ENCODE data around the gene SFXN2. TPM values are rescaled to one million over a fixed set of nuclear protein-coding genes. Genes with fewer than 3 reads are reported as not detected.

SFXN2 gene
- total RNA-seq, 4 donors from 2014 or later: 1.2 to 16.9 (median 8.5) TPM

- intact Hi-C loops (cut with DNase I; ENCODE audit: low total_unique reads): no loop called here
- TF ChIP-seq CTCF (IDR thresholded peaks at IDR 0.05) (no peak), POLR2A (IDR thresholded peaks at IDR 0.05) (no peak)
- no peak overlapping the region for H3K4me3 ChIP-seq
Observed at GRCh38 chr10:102720337-102720736, 5.9 kb downstream of the SFXN2 start.

GRCh38 chr10:102720775-102721301 is 6.4 kb downstream of the SFXN2 start:
- Histone ChIP-seq H3K9me3 (no peaks in the 10 kb centered on the region), H3K27ac (no peak overlapping the region), H3K4me1 (no peaks in the 10 kb centered on the region), H3K36me3 (no peaks in the 10 kb centered on the region), H3K4me3 (no peak overlapping the region), H3K27me3 (no peaks in the 10 kb centered on the region)
- DNase-seq: no peak
- TF ChIP-seq CTCF (IDR thresholded peaks at IDR 0.05) (no peak), POLR2A (IDR thresholded peaks at IDR 0.05) (no peak)
- intact Hi-C loops (cut with DNase I; ENCODE audit: low total_unique reads): no loop called here

More at GRCh38 chr10:102720337-102720736, 5.9 kb downstream of the SFXN2 start:
- Histone ChIP-seq H3K4me1 (peaks cover 0 to under 1% of the 10 kb centered on the region in 2 donors), H3K36me3 (no peaks in the 10 kb centered on the region), H3K27ac (no peak overlapping the region), H3K27me3 (no peaks in the 10 kb centered on the region), H3K9me3 (no peaks in the 10 kb centered on the region)
- DNase-seq: no peak

- H3K27ac ChIP-seq: no peak overlapping the region
- H3K4me1 ChIP-seq: no peaks in the 10 kb centered on the region
- intact Hi-C loops (cut with DNase I; ENCODE audit: low total_unique reads): no loop called here
- no peaks in the 10 kb centered on the region for H3K27me3 ChIP-seq
- TF ChIP-seq POLR2A (IDR thresholded peaks at IDR 0.05) (no peak), CTCF (IDR thresholded peaks at IDR 0.05) (no peak)
- H3K9me3 ChIP-seq: no peaks in the 10 kb centered on the region
- no peaks in the 10 kb centered on the region for H3K36me3 ChIP-seq
- no peak for DNase-seq
- no peak overlapping the region for H3K4me3 ChIP-seq
Observed at GRCh38 chr10:102721954-102722353, 7.5 kb downstream of the SFXN2 start.

- Histone ChIP-seq H3K36me3 (no peaks in the 10 kb centered on the region), H3K4me3 (no peak overlapping the region), H3K27me3 (no peaks in the 10 kb centered on the region), H3K27ac (no peak overlapping the region), H3K9me3 (no peaks in the 10 kb centered on the region), H3K4me1 (no peaks in the 10 kb centered on the region)
- intact Hi-C loops (cut with DNase I; ENCODE audit: low total_unique reads): no loop called here
- no peak for DNase-seq
- TF ChIP-seq POLR2A (IDR thresholded peaks at IDR 0.05): no peak
- TF ChIP-seq CTCF (IDR thresholded peaks at IDR 0.05): no peak
Observed at GRCh38 chr10:102723989-102724388, 9.6 kb downstream of the SFXN2 start.

GRCh38 chr10:102726274-102726673 is 11.8 kb downstream of the SFXN2 start:
- H3K27ac ChIP-seq: no peak overlapping the region
- H3K27me3 ChIP-seq: no peaks in the 10 kb centered on the region
- TF ChIP-seq POLR2A (IDR thresholded peaks at IDR 0.05) (no peak), CTCF (IDR thresholded peaks at IDR 0.05) (no peak)
- H3K9me3 ChIP-seq: no peaks in the 10 kb centered on the region
- intact Hi-C loops (cut with DNase I; ENCODE audit: low total_unique reads): loop anchor here (5.0 kb wide), 1 partner anchor 176 kb away; no protein-coding TSS in a partner anchor
- DNase-seq: no peak
- no peaks in the 10 kb centered on the region for H3K4me1 ChIP-seq
- H3K4me3 ChIP-seq: no peak overlapping the region
- no peaks in the 10 kb centered on the region for H3K36me3 ChIP-seq

All from uterus (tissue), 4 donors.